Raji (cell line): ENCODE measurements around the gene ZFP42.

Source experiments
- POLR2A ChIP-seq: IDR thresholded peaks from 2 replicates; pipeline ENCODE4 v1.6.1; 2011; ENCODE audit warnings: low read depth, low read length, control low read depth; ENCODE audit not compliant: insufficient read depth

Gene ZFP42

GRCh38 chr4:188012426-188012945 is 16.9 kb downstream of the ZFP42 start:
- no peak for TF ChIP-seq POLR2A

- TF ChIP-seq POLR2A = no peak
Observed at GRCh38 chr4:188015025-188015940, 19.7 kb downstream of the ZFP42 start.

GRCh38 chr4:188016754-188017153 is 21.2 kb downstream of the ZFP42 start:
- TF ChIP-seq POLR2A = no peak

- TF ChIP-seq POLR2A = no peak
Observed at GRCh38 chr4:188018262-188018661, 22.7 kb downstream of the ZFP42 start.

GRCh38 chr4:188021548-188022249 is 26.1 kb downstream of the ZFP42 start:
- TF ChIP-seq POLR2A = no peak

GRCh38 chr4:188023682-188024081 is 28.1 kb downstream of the ZFP42 start:
- TF ChIP-seq POLR2A = no peak

GRCh38 chr4:188025476-188025875 is 29.9 kb downstream of the ZFP42 start:
- TF ChIP-seq POLR2A = no peak

GRCh38 chr4:188029114-188029513 is 33.5 kb downstream of the ZFP42 start:
- no peak for TF ChIP-seq POLR2A

GRCh38 chr4:188030401-188030800 is 34.8 kb downstream of the ZFP42 start:
- TF ChIP-seq POLR2A = no peak

- TF ChIP-seq POLR2A = no peak
Observed at GRCh38 chr4:188031751-188032150, 36.2 kb downstream of the ZFP42 start.

- no peak for TF ChIP-seq POLR2A
Observed at GRCh38 chr4:188032170-188032569, 36.6 kb downstream of the ZFP42 start.

- no peak for TF ChIP-seq POLR2A
Observed at GRCh38 chr4:188032583-188032982, 37.0 kb downstream of the ZFP42 start.

- no peak for TF ChIP-seq POLR2A
Observed at GRCh38 chr4:188037003-188037713, 41.6 kb downstream of the ZFP42 start.

- no peak for TF ChIP-seq POLR2A
Observed at GRCh38 chr4:188041721-188042120, 46.1 kb downstream of the ZFP42 start.

- no peak for TF ChIP-seq POLR2A
Observed at GRCh38 chr4:188042191-188042590, 46.6 kb downstream of the ZFP42 start.

GRCh38 chr4:188043154-188043553 is 47.6 kb downstream of the ZFP42 start:
- no peak for TF ChIP-seq POLR2A

GRCh38 chr4:188046657-188047056 is 51.1 kb downstream of the ZFP42 start:
- no peak for TF ChIP-seq POLR2A
